GM18508 (cell line): ENCODE measurements around the gene SHROOM4.

Experiments used
- ATAC-seq: cut with Tn5 transposase; IDR thresholded peaks from one replicate; pipeline ENCODE4 v1.9.1; 2021; ENCODE audit warnings: moderate number of reproducible peaks; ENCODE audit not compliant: insufficient read depth, unreplicated experiment

SHROOM4 gene

GRCh38 chrX:50813843-50814661 lies at the start of gene SHROOM4:
Gene SHROOM4 (minus strand): TSS chrX:50814194. CDS start chrX:50814018, 176 bp downstream.
- ATAC-seq: no peak

DNA sequence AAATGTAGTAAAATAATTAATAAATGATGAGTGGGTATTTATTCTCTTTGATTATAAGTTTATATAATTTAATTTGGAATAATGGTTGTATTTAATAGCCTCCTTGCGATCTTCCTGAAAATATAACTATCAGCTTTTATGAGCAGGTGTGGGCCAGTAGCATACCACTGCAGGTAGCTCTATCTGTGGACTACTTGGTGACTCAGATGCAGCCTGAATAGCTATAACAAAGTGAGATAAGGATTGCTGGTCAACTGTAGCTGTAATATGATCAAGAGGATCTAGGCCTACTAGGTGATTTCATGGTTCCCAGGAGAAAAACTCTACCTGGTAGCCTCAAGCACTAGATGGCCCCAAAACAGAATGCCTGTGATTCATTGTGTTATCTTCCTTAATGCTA lies 49.5 kb upstream of the SHROOM4 start:
- ATAC-seq: no peak

GRCh38 chrX:50860518-50860917 lies 46.5 kb upstream of the SHROOM4 start:
- no peak for ATAC-seq

DNA sequence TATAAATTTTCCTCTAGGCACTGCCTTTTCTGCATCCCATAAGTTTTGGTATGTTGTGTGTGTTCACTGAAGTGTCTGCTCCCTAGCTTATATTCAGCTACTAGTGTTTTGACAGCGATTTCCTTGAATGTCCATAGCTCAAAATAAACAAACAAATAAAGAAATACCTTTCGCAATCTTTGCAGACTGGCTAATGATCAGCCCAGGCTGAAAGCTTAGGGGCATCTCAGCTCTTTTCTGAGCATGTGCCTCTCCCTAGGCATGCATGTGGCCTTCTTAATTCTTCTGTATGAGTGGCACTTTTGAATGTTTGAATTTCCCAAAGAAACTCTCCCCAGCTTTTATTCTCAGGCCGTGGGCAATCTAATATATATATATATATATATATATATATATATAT lies 44.6 kb upstream of the SHROOM4 start:
- ATAC-seq: no peak

- no peak for ATAC-seq
Observed at GRCh38 chrX:50853399-50853798, 39.4 kb upstream of the SHROOM4 start.

GRCh38 chrX:50852524-50852923 lies 38.5 kb upstream of the SHROOM4 start:
- ATAC-seq: no peak

DNA sequence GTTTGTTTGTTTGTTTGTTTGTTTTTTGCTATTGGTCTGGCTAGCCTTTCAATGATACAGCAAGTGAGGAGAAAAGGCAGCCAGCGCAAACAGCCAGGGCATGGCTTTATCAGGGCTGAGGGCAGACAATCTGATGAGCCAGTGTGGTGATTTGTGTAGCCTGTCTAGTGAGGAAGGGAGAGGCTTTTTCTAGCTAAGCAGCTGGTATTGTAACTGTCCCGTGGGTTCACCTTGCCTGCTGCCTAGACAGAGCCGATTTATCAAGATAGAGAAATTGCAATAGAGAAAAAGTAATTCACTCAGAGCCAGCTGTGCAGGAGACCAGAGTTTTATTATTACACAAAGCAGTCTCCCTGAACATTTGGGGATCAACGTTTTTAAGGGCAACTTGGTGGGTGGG lies 28.2 kb upstream of the SHROOM4 start:
- ATAC-seq: no peak

DNA sequence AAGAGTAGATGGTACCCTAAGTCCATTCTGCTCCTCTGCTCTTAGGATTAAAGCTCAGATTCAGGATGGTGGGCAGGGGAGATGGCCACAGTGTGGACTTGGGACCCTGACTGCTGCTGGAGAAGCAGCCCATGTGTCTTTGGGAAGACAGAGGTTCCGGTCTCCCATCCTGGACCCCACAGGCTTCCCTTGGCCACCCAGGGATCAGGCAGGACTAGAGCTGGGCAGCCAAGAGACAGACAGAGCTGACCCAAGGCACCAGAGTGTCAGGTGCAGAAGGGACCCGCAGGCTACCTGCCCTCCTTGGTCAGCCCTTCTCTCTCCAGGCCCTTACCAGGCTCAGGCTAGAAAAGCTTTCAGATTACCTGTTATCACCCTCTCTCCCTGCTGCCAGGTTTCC lies 25.7 kb upstream of the SHROOM4 start:
- ATAC-seq: no peak

GRCh38 chrX:50838820-50839600 lies 25.0 kb upstream of the SHROOM4 start:
- ATAC-seq: no peak

DNA sequence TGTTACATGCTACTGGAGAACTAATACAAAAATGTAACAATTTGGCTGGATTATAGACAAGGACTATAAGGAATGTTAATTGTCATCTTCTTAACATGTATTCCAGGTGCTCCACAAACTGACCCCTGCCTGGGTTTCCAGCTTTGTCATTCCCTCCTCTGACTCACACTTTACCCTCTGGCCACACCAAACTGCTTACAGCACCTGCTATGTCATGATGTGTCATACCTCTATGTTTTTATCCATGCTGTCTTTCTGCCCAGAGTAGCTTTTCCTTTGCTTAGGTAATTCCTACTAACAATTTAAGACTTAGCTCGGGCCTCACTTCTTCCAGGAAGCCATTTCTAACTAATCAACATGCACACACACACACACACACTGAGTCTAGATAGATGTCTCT lies 14.0 kb upstream of the SHROOM4 start:
- no peak for ATAC-seq

DNA sequence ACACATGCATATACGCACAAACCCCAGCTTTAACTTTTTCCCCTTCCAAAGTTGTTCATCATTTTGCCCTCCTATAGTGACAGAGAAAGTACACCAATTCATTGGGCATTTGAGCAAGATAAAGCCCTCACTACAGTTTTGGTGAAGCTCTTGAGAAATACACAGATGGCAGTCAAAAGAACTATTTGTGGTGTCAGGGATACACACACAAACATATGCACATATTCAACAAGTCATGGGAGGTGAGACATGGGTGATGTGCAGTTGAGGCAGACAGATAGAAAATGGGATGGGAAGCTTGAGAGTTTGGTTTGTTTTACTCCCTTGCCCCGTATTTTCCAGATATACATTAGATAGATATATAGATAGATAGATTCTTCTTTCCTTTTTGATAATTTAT lies 11.8 kb upstream of the SHROOM4 start:
- no peak for ATAC-seq

- ATAC-seq: no peak
Observed at GRCh38 chrX:50818986-50819385, 5.0 kb upstream of the SHROOM4 start.

- no peak for ATAC-seq
Observed at GRCh38 chrX:50815120-50815519, 1.1 kb upstream of the SHROOM4 start.

GRCh38 chrX:50814701-50815100 lies 707 bp upstream of the SHROOM4 start:
- ATAC-seq: no peak

- ATAC-seq: no peak
Observed at GRCh38 chrX:50812995-50813842, 775 bp downstream of the SHROOM4 start.

GRCh38 chrX:50805276-50805675 lies 8.7 kb downstream of the SHROOM4 start:
- ATAC-seq: no peak

- no peak for ATAC-seq
Observed at GRCh38 chrX:50801135-50801534, 12.9 kb downstream of the SHROOM4 start.

- ATAC-seq: no peak
Observed at GRCh38 chrX:50799531-50799961, 14.4 kb downstream of the SHROOM4 start.

GRCh38 chrX:50798783-50799182 lies 15.2 kb downstream of the SHROOM4 start:
- no peak for ATAC-seq

- ATAC-seq: no peak
Observed at GRCh38 chrX:50787099-50787498, 26.9 kb downstream of the SHROOM4 start.

DNA sequence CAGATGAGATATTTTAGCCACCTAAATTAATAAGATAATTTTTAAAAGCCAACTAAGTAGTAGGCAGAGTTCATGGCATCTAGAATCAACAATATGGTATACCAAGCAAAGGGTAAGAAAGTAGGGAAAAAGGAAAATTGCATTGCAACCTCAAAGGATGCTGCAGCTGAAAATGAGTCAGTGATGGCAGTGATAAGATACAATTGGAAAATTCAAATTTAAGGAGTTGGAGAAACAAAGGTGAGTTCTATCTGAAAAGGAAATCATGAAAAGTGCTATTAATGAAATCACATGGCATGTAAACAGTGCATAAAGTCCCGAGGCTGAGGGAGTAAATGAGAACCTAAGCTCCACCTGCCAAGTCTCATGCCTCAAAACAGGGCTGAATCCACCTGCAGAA lies 33.9 kb downstream of the SHROOM4 start:
- ATAC-seq: no peak
